IMR-90 (cell line): Measurements from ENCODE around the gene TMED4. TPM values are rescaled to one million over a fixed set of nuclear protein-coding genes. Genes with fewer than 3 reads are reported as not detected.

ENCODE experiments used
- BHLHE40 ChIP-seq: fragments of 150-350 bp; IDR thresholded peaks from 2 replicates; pipeline ENCODE4 v1.6.1; 2016; ENCODE audit warnings: mild to moderate bottlenecking, low read depth, low read length
- CEBPB ChIP-seq: IDR thresholded peaks from 2 replicates; pipeline ENCODE4 v1.6.1; 2012; ENCODE audit warnings: low read depth, low read length, improper control_type of control experiment
- ELK1 ChIP-seq: fragments of 150-350 bp; IDR thresholded peaks from 2 replicates; pipeline ENCODE4 v1.6.1; 2016; ENCODE audit warnings: low read depth, mild to moderate bottlenecking, low read length, moderate library complexity, borderline replicate concordance
- MXI1 ChIP-seq: IDR thresholded peaks from 2 replicates; pipeline ENCODE4 v1.6.1; 2012; ENCODE audit warnings: low read depth, mild to moderate bottlenecking, low read length, moderate library complexity, borderline replicate concordance
- RAD21 ChIP-seq: IDR thresholded peaks from 2 replicates; pipeline ENCODE4 v1.6.1; 2012; ENCODE audit warnings: low read length, improper control_type of control experiment
- RCOR1 ChIP-seq: IDR thresholded peaks from 2 replicates; pipeline ENCODE4 v1.6.1; 2012; ENCODE audit warnings: mild to moderate bottlenecking, low read length, improper control_type of control experiment; ENCODE audit not compliant: insufficient replicate concordance
- polyA plus RNA-seq, 3 experiments: library from polyadenylated mRNA; depleted of rRNA; stranded (reverse); fragments of >200 nt; gene quantifications; 2 replicates each; pipeline ENCODE4 v1.2.3, GENCODE V29; 2012; ENCODE audit warnings: low replicate concordance in 1 of 3
- total RNA-seq: library from RNA; depleted of rRNA; stranded (reverse); fragments of >200 nt; gene quantifications from 2 replicates; pipeline ENCODE4 v1.2.3, GENCODE V29; 2012

The TMED4 gene
- total and polyA plus RNA-seq, 2 of the 4 experiments (the other 2 are of a cell fraction): 58.6 to 92.7 TPM

- TF ChIP-seq MXI1: no peak
- no peak for TF ChIP-seq ELK1
- no peak for TF ChIP-seq RCOR1
- TF ChIP-seq RAD21: no peak
- TF ChIP-seq BHLHE40: no peak
- no peak for TF ChIP-seq CEBPB
Observed at GRCh38 chr7:44583146-44583865, 1.3 kb upstream of the TMED4 start (continued).
